Measurements from ENCODE around the gene SPIRE1.

DNA sequence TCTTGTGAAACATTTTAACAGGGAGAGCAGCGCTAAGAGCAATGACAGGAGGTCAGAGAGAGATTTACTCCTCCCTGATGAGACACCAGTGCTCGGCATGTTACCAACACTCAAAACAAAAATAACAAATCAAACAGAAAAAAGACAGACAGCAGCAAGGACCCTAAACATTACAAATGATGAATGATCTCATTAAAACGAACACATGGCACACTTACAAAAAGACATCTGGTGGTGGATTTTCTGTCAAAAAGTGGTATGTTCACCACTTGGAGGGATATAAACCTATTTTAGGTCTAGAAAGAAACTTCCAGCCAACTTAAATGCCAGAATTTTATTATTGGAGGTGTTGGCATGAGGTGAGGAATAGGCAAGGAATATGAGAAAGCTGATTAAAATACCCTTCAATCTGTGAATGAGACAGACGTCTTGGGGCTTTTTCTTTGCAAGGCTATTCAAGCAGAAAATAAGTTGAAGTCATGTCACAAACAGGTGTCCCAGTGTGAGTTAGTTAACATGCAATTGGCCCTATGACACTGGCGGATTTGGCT is 137.4 kb downstream of the SPIRE1 start:
- no peak for TF ChIP-seq POLR2A (IDR thresholded peaks at IDR 0.05)
- TF ChIP-seq, protein P1, sequence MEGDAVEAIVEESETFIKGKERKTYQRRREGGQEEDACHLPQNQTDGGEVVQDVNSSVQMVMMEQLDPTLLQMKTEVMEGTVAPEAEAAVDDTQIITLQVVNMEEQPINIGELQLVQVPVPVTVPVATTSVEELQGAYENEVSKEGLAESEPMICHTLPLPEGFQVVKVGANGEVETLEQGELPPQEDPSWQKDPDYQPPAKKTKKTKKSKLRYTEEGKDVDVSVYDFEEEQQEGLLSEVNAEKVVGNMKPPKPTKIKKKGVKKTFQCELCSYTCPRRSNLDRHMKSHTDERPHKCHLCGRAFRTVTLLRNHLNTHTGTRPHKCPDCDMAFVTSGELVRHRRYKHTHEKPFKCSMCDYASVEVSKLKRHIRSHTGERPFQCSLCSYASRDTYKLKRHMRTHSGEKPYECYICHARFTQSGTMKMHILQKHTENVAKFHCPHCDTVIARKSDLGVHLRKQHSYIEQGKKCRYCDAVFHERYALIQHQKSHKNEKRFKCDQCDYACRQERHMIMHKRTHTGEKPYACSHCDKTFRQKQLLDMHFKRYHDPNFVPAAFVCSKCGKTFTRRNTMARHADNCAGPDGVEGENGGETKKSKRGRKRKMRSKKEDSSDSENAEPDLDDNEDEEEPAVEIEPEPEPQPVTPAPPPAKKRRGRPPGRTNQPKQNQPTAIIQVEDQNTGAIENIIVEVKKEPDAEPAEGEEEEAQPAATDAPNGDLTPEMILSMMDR (IDR thresholded peaks at IDR 0.05): no peak

Measured in esophagus squamous epithelium (tissue), 4 donors.